Epithelial cell of esophagus (primary cell): Measurements from ENCODE around the gene TELO2.

Experiments used
- DNase-seq: peaks from one replicate; pipeline ENCODE4 v3.0.0; 2010; ENCODE audit warnings: low read depth
- H3K4me3 ChIP-seq: 2 replicates; pipeline ENCODE4 v1.5.1; 2011; ENCODE audit warnings: mild to moderate bottlenecking, low read length, control low read depth
- TF ChIP-seq, protein P1 (sequence below): IDR thresholded peaks from 2 replicates; pipeline ENCODE4 v1.5.1; 2011; ENCODE audit warnings: low read depth, mild to moderate bottlenecking, low read length, control low read depth, inconsistent platforms; ENCODE audit not compliant: insufficient read depth; ENCODE audit errors: missing control alignments

Gene TELO2

DNA sequence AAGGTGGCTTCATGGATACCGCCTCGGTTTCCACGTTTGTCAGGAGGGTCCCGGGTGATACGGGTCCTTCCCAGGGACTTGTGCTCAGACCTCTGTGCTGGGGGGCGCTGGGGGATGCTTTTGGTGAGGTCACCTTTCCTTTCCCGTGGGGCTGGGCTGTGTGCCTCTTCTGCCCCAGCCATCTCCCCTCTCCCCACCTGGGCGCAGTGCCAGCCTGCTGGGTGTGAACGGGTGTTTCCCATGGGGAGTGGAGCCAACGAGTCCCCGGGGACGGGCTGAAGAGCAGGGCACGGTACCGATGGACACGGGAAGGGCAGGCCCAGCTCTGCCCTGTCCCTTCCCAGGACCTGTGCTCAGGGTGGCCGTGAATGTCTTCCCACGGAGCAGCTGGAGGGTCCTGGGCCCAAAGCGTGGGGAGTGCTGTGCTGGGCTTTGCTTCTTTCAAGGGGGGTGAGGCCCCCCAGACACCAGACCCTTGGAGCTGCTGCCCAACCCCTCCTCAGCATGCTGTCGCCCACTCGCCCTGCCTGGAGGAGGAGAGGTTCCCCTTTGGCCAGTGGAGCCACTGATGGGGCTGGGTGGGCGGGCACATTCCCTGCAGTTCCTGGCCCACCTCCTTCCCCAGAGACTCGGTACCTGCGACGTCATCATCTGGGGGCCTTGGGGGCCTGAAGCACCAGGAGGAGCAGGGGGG is 15.5 kb downstream of the TELO2 start:
- no peak overlapping the region for H3K4me3 ChIP-seq
- TF ChIP-seq, protein P1, sequence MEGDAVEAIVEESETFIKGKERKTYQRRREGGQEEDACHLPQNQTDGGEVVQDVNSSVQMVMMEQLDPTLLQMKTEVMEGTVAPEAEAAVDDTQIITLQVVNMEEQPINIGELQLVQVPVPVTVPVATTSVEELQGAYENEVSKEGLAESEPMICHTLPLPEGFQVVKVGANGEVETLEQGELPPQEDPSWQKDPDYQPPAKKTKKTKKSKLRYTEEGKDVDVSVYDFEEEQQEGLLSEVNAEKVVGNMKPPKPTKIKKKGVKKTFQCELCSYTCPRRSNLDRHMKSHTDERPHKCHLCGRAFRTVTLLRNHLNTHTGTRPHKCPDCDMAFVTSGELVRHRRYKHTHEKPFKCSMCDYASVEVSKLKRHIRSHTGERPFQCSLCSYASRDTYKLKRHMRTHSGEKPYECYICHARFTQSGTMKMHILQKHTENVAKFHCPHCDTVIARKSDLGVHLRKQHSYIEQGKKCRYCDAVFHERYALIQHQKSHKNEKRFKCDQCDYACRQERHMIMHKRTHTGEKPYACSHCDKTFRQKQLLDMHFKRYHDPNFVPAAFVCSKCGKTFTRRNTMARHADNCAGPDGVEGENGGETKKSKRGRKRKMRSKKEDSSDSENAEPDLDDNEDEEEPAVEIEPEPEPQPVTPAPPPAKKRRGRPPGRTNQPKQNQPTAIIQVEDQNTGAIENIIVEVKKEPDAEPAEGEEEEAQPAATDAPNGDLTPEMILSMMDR, result no peak
- DNase-seq, result no peak

DNA sequence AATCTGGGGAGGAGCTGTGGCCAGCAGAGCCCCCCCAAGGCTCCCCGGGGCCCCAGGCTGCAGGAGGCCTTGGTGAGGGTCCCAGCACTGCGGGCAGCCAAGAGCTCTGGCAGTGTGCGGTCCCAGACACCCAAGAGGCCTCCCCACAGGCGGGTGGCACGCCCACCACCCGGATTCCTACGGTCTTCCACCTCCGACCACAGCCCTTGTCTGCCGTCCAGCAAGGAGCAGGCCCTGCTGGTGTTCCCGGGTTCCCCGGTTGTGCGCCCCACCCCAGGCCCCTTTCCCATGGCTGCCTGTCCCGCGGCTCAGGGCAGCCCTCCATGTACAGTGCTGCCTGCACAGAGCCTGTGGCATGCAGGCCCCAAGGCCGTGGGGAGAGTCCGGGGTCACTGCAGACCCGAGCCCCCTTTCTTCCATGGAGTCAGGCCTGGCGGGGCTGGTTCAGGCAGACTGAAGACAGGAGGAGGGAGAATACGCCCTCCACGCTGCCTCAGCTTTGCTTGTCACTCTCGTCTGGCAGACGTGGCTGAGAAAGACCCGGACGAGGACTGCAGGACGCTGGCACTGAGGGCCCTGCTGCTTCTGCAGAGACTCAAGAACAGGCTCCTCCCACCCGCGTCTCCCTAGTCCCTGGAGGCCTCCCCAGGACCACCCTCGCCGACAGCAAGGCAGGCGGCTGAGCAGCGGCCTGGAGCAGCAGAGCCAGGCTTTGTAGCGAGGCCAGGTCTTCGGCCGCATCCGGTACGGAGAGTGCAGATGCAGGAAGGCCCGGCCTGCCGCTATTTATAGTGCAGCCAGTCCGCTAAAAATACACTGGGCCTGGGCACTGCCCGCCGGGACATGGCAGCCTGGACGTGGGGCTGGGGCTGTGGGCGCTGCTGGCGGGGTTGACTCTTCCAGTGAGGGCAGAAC is 16.4 kb downstream of the TELO2 start:
- DNase-seq, result no peak
- TF ChIP-seq, protein P1, result no peak

DNA sequence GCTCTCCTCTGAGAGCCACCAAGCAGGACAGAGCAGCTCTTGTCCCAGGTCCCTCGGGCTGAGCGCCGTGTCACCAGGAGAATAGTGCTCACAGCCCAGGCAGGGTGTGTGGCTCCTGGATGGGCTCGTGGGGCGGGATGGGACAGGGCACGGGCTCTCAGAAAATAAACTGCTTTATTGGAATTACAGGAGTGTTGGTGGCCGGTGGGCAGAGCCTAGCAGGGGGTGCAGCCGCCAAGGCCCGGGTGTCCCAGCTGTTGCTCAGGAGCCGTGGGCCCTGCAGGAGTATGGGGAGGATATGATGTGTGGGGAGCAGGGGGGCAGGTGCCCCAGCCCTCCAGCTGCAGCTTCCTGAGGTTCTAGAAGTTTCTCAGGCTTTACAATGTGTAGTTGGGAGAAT is 17.1 kb downstream of the TELO2 start:
- no peak overlapping the region for H3K4me3 ChIP-seq
- TF ChIP-seq, protein P1, result no peak
- no peak for DNase-seq

More for the DNA sequence above, 16.4 kb downstream of the TELO2 start:
- H3K4me3 ChIP-seq, result no peak overlapping the region

DNA sequence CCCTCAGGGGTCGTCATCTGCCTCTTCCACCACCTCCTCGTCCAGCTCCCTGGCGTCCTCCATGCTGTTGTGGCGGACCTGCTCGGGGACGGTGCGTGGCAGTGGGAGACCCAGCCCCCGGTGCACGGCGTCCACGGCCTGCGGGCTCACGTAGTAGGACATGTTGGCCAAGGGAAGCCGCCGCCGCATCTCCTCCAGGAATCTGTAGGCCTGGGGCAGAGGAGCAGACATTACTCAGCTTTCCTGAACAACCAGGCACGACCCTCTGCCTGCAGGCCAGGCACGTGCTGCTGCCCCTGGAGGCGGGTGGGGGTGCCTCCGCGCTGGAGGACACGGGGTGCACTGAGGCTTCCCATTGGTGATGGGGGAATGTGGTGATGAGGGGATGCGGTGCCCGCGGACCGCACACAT is 17.8 kb downstream of the TELO2 start:
- H3K4me3 ChIP-seq, result no peak overlapping the region
- no peak for DNase-seq
- TF ChIP-seq, protein P1, result no peak

DNA sequence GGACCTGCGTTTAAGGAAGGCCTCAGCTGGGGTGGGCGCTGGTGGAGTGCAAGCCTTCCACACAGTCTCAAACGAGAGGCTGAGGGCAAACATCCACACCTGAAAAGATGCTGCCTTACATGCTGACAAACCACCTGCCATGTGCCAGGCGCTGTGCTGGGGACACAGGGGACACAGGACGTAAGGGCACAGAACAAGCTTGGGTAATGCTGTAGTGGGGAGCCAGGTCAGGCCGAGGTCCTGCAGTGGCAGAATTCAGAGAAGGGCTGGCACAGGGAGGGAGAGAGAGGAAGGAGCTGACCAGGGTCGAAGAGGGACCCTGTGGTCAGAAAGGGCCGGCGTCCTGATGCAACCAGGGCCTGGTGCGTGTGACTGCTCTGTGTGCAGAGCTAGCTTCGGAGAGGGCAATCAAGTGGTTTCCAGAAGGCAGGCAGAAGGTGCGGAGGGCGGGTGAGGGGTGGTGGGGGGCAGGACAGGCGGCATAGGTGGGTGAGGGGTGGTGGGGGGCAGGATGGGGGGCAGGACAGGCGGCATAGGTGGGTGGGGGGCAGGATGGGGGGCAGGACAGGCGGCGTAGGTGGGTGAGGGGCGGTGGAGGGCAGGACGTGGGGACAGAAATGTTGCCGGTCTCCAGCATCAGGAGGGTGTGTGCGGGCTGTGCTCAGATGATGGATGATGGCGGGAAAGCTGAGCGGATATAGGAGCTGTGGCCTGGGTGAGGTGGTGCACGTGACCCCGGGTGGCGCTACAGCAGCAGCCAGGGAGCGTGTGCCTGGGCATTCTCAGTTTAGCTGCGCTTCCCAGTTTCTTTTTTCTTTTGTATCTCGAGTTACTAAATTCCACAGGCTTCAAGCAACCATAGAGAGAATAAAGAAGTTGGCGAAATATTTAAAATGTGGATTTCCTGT is 18.8 kb downstream of the TELO2 start:
- DNase-seq, result no peak
- H3K4me3 ChIP-seq, result no peak overlapping the region
- TF ChIP-seq, protein P1, result no peak

DNA sequence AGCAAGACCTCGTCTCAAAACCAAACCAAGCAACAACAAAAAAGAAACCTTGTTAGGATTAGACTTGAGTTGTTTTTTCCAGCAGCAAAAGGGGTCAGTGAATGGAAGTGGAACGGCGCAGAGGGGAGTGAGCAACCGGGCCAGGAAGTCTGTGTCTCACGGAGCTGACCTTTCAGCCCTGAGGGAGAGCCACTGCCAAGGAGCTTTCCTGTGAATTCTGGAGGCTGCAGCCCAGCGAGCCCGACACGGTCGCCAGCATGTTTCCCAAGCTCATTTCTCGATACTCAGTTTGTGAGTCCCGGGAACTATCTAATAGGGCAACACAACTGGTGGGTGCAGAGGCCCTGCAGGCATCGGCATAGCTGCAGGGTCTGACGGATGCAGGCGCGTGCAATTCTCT is 19.6 kb downstream of the TELO2 start:
- DNase-seq, result no peak
- TF ChIP-seq, protein P1, result no peak
- H3K4me3 ChIP-seq, result no peak overlapping the region
